NCI-H1930 (cell line): ENCODE data around the gene TMEM114.

Experiments
- DNase-seq, 2 experiments: peaks; one replicate each; lab custom pipeline; 2025; lab: John Stamatoyannopoulos, UW

Gene TMEM114

DNA sequence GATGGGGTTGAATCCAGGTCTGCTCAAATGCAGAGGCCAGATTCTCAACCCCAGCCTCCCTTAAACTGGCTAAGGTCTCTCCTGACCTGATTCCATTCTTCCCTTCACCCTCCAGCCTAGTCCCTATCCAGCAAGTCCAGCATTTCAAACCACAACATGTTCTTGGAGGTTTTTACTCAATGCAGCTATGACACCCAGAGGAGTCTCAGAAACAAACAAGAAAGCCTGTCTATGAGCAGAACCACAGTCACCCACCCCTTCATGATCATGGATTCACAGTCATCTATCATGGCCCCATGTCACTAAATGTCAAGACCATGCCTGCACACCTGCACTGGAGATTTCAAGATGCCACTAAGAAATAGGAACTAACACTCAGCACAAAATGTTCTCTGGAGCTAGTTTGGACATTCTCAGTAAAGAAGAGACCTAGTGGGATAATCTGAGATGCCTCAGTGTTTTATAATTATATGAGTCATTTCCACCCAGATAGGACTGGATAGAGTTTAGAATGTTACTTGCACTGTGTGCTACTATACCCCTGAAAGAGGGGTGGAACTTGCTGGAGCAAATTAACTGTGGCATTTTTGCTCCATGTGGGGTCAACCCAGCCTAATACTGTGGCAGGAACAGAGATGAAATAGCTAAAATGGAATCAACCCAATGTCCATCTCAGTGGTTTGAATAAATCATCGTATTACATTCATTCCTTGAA is 21.7 kb upstream of the TMEM114 start:
- no peak for DNase-seq

DNA sequence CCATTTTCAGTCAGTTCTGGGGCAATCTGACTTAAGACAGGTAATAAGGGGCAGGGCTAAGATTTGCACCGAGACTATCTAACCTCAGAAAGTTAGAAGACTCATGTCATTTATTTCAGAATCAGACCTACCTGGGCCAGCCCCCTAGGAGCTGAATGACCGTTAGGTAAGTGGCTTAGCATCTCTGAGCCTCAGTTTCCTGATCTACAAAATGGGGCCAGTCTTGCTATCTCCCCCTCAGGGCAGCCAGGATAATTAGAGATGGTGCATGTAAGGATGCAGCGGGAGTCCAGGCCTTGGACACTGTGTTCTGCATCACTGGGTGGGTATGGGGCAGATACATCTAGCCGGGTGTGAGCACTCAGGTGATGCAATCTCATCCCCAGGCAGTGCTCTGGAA is 20.8 kb upstream of the TMEM114 start:
- no peak for DNase-seq

DNA sequence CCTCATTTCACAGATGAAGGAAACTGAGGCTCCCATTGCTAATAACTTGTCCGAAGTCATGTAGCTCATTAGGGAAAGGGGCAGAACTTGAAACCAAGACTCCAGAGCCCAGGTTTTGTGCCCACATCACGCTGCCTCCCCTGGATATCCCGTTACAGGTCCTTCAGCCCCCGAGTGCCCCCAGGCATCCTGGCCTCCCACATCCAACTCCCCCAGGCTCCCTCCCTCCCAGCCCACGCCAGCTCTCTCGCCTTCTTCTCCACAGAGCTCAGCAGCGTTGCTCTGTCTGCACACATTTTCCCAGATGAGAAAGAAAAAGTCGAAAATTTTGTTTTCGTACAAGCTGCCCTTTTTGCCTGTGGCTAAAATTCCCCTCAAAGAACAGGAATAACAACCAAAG is 16.9 kb upstream of the TMEM114 start:
- no peak for DNase-seq

DNA sequence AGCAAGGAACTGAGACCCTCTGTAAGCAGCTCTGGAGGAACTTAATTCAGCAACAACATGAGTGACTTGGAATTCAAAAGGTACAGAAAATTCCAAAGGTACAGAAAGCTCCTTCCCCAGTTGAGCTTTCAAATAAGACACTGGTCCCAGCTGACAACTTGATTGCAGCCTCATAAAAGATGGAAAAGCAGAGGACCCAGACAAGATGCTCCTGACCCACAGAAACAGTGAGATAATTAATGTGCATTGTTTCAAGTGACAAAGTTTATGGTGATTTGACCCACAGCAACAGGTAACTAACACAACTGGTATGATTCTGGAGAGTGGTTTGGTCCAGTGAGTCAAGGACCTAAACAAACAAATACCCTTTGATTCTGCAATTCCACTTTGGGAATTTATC is 15.2 kb upstream of the TMEM114 start:
- no peak for DNase-seq

DNA sequence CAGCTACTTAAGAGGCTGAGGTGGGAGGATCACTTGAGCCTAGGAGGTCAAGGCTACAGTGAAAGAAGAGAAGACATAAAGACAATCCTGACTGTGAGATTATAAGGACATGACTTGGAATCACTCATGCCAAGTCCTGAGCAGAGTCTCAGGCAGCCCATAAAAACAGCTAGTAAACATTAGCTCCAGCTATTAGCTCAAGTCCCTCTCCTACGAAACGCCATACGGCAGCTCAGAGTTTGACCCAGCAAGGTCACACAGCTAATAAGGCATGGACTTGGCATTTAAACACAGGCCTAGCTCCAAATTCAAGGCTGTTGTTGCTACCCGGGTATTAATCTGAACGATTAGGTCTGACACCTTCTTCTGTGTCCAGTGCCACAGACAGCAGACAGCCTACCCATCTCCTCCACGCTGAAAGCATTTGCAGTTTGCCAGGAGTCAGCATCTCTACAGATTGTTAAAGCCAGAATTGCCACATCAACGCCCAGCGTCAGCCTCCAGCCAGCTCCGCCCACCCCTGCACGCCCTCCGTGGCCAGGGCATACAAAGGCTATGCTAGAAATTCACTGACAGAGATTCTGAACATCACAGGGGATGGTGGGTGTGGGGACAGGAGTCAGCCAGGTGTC is 9.9 kb upstream of the TMEM114 start:
- no peak for DNase-seq

DNA sequence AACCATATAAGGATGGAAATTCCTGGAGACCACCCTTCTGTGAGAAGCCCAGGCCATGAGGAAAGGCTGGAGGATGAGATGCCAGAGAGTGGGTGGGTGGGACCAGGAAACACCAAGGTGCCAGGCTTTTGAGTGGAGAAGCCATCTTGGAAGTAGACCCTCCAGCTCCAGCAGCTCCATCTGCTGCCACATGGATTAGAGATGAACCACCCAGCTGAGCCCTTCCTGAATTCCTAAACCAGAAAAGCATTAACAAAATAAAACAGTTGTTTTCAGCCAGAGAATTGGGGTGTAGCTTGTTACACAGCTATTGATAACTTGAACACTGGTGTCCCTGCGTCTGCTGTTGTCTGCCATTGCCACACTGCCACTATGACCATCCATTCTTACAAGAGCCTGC is 6.3 kb upstream of the TMEM114 start:
- DNase-seq = no peak

DNA sequence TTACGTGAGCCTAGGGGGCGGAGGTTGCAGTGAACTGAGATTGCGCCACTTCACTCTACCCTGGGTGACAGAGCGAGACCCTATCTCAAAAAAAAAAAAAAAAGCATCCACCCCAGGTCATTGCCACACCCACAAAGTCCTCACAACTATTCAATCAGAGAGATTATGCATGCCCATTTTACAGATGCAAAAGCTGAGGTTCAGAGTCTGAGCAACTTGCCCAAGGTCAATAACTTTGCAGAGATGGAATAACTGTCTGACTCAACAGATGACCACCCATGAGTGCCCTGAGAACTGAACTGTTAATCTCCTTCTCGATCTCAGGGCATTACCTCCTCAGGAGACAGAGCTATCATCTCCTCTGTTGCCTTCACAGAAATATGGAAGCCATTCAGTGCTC is 5.5 kb upstream of the TMEM114 start:
- DNase-seq = no peak

DNA sequence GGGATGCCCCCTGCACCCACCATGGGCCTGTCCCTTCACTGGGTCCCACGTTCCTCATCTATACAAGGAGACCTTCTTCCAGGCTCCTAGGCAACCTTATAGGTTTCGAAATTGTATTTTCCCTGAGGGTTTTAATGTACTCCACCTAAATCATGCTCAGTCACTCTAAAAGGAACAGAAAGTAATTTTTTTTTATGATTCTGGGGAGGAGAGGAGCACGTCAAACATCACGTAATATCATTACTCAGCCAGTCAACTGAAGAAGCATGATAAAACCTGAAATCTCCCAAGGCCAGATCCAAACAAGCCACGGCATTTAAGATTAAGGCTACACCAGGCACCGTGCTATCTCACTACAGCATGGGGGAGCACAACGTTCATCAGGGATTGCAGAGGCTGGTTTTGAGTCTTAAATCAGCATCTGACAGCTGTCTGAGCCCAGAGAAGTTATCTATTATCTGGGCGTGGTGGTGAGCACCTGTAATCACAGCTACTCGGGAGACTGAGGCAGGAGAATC is 3.9 kb upstream of the TMEM114 start:
- DNase-seq = no peak

DNA sequence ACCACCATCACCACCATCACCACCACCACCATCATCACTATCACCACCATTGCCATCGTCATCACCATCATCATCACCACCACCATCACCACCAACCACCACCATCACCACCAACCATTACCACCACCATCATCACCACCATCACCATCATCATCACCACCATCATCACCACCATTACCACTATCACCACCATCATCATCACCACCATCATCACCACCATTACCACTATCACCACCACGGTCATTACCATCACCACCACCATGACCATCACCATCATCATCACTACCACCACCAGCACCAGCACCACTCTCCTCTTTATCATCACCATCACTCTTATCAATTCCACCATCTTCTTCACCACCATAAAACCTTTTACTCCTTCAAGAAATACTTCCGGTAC is 1.1 kb upstream of the TMEM114 start:
- no peak for DNase-seq

DNA sequence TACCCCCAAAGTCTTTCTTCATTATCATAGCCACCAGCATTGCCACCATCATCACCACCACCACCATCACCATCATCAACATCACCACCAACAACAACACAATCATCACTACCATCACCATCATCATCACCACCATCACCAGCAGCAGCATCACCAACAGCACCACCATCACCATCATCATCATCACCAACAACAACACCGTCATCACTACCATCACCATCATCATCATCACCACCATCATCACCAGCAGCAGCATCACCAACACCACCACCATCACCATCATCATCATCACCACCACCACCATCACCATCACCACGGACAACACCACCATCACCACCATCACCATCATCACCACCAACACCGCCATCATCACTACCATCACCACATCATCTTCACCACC is 500 bp upstream of the TMEM114 start:
- DNase-seq = no peak

DNA sequence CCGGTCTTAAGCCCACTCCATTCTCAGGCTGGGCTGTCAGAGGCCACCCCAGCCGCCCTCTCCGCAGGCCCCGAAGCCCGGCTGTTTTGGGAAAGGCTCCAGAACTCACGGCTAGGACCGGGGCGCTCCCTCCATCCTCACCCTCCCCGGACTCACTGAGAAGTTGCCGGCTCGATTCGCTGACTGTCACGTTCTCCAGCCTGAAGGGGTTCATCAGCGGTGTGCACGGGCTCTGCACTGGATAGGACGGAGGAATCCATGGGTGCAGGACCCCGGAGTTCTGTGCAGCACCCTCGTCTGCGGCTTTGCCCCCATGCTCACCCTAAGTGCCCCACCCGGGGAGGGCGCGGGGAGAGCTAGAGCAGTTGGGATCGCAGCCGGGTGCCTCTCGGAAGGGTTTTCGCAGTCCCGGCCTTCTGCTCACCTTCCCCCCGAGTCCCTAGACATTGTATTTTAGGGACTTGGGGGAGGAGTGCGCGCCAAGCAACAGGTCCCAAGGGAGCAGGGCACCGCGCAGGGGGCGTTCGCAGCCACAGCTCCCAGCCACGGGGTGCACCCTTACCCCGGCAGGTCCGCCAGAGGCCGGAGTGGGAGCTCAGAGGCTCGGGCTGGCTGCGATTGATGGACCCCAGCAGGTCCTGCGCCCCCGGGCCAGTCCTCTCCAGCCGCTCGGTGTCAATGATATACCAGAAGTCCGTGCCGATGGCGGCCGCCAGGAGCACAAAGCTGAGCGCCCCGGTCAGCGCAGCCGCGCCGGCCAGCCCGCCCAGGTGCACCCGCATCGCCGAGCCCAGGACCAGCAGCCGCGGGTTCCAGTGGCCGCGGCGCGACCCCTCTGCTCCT is 1.0 kb downstream of the TMEM114 start:
- no peak for DNase-seq

DNA sequence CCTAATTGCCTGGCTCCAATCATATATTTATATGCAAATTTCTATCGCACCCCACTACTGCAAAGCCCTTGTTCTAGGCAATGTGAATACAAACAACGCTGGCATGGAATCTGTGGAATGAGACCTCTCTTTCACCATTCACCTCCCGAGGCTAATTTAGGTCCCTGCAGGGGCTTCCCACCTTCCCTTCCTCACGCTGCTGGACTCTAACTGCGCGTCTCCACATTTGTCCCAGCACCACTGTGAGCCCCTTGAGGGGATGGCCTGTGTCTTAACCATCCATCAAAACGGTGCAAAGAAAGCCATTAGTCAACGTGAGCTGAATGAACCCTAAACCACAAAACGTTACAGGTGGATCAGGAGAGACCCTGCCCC is 1.6 kb downstream of the TMEM114 start:
- DNase-seq = no peak

DNA sequence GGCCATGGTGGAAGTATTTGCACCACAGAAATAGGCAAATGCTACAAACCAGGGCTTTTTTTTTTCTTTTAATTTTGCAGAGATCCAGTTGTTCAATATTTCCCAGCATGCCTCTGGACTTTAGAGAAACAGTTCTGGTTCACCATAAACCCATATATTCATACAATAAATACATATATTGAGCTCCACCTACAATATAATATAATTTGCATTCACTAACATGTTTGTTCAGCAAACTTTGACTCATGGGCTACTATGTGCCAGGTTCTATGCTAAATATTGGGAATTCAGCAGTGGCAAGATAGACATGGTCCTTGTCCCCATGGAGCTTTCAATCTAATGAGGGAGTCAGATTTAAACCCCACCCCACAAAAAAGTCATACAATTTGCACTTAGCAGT is 3.2 kb downstream of the TMEM114 start:
- no peak for DNase-seq

DNA sequence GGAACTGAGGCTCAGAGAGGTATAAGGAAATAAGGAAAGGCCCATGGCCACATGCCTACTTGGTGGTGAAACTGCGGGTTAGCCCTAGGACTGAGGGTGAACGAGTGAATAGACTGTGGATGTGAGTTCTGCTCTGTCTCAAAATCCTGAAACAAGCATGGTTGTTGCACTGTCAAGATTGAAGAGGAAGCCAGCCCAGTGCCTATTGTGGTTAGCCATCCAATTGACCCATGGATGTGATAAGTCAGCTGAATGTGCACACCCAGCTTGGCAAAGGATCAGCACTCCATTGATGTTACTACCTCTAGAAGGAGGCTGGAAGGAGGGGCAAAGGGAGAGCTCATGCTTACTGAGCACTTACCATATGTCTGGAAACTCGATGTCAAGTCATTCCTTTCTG is 4.5 kb downstream of the TMEM114 start:
- no peak for DNase-seq

DNA sequence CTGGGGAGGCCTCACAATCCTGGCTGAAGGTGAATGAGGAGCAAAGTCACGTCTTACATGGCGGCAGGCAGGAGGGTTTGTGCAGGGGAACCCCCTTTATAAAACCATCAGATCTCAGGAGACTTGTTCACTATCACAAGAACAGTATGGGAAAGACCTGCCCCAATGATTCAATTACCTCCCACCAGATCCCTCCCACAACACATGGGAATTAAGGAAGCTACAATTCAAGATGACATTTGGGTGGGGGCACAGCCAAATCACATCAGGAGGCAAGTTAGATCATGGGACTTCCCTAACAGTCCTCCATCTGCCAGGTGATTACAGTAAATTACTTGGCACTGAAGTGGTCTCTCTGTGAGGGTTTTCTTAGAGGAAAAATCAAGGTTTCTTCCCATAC is 5.3 kb downstream of the TMEM114 start:
- DNase-seq = no peak

DNA sequence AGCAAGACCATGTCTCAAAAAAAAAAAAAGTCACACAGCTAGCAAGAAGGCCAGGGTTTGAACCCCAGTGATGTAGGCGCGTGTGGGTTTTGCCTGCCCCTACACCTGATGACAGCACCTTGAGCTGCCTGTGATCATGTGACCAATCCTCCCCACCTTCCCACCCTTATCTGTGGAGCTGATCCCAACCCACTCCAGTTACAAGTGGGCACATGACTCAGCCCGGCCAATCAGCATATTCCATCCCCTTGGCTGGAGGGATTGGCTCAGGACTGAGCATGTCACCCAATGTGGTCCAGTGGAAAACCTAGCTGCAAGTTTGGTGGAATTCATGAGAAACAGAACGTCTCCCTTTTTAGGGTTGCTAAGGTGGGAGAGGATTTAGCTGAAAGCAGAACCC is 6.6 kb downstream of the TMEM114 start:
- DNase-seq = no peak

DNA sequence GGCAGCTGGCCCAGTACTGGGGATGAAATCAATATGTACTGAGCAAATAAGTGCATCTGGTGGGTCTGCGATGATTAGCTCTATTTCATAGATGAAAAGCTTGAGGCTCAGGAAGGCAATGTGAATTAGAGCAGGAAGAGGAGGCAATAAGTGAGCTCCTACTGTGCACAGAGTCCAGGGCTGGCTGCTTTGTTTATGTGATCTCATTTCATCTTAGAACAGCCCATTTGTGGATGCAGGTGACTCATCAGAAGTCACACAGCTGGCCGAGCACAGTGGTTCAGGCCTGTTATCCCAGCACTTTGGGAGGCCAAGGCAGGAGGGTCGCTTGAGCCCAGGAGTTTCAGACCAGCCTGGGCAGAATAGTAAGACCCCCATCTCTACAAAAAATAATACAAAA is 7.1 kb downstream of the TMEM114 start:
- DNase-seq = no peak

DNA sequence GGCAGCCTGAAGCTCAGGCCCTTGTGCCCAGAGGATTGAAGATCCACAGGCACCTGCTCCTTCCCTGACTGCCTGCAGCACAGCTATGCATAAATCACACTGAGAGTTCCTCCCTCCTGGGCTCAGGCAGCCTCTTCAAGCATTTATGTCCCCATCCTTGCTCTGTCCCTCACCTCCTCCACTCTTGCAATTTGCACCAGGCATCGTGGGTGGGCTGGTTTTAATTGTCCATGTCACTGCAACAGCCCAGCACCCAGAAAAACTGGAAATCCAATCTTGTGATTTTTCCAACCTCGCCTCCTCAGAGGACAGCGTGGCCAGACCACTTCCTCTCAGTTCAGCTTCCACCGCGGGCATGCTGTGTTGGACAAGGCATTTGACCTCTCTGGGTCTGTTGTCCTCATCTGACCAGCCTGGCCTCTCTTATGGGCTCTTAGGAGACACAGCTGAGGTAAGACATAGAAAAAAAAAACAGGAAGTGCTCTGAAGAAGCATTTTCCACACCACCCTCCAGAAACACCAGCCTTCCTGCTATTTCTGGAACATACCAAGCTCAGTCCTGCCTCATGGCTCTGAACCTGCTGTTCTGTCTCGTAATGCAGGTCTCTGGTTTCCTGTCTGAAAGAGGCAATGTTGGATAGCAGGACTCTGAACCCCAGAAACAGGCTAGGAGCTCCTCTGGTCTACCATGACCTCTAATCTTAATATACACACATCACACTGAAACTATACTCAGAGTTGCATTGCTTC is 8.3 kb downstream of the TMEM114 start:
- no peak for DNase-seq

DNA sequence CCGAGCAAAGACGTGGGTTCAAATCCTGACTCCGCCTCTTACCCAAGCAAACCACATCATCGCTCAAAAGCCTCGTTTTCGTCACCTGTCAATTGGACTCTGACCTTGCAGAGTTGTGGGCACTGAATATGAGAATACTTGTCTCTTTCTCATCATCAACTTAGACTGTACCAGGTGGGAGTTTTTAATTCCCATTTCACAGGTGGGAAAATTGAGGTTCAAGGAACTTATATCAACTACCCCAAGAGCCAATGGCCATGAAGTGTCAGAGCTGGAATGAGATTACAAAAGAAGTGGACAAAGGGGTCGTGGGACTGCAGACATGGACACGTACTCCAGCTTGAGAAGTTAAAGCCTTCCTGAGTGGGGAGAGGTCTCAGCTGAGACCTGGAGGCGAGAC is 10.8 kb downstream of the TMEM114 start:
- DNase-seq = no peak

DNA sequence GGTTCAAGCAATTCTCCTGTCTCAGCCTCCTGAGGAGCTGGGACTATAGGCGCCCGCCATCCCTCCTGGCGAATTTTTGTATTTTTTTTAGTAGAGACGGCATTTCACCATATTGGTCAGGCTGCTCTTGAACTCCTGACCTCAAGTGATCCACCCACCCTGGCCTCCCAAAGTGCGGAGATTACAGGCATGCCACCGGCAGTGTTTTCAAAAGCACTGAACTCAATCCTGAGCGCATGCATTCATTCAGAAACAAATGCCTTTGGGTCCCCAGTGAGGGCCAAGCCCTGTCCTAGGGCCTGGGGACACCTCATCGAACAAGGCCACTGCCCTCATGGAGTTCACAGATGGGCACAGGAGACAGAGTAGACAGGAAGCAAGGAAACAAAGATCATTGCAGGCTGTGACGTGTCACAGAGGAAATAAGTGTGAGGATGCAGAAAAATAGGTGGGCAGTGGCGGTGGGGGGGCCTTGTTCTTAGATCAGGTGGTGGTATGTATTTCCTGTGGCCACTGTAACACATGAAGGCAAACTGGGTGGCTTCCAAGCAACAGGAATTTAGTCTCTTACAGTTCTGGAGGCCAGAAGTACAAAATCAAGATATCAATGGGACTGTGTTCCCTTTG is 12.5 kb downstream of the TMEM114 start:
- no peak for DNase-seq

DNA sequence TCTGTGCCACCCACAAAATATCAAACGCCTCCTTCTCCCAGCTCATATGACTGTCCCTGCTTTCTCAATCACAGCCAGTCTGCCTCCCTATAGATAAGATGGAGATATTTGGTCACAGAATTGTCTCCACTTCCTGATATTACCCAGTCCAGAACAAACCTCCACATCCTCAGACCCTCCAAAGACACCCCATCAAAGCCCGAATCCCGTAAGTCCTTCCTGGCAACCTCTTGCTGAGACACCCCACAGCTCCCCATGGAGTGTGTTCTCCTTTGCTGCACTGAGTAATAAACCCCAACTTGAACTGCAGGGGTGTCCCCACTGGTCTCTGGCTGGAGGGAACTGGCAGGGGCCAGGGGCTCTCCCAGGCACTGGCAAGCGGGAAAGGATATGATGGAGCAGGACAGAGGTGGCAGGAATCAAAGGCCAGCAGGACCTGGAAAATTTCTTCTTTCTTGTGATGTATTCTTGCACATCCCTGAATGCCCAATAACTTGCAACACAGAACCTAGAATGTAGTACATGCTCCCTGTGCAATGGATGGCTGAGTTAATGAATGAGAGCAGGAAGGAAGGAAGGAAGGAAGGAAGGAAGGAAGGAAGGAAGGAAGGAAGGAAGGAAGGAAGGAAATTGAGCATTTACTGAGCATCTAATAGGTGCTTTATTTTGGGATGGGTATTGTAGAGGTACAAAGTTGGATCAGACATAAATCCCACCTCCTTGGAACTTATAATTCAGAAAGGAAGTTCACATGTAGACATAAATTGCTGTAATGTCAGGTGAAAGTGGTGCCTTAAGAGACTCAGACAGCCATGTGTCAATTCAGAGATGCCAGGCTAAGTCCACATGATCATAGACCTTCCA is 13.9 kb downstream of the TMEM114 start:
- no peak for DNase-seq
